ENCODE results near the gene TAF4B. TPM values are rescaled to one million over a fixed set of nuclear protein-coding genes. Genes with fewer than 3 reads are reported as not detected.
"Not testable (repeated sequence)": the region's sequence is repeated elsewhere in the genome, so short reads cannot be mapped to it uniquely, and the experiment has no call there.

TAF4B gene
- total RNA-seq, 6 donors from 2014 or later = 2.9 to 9.7 (median 6.4) TPM

DNA sequence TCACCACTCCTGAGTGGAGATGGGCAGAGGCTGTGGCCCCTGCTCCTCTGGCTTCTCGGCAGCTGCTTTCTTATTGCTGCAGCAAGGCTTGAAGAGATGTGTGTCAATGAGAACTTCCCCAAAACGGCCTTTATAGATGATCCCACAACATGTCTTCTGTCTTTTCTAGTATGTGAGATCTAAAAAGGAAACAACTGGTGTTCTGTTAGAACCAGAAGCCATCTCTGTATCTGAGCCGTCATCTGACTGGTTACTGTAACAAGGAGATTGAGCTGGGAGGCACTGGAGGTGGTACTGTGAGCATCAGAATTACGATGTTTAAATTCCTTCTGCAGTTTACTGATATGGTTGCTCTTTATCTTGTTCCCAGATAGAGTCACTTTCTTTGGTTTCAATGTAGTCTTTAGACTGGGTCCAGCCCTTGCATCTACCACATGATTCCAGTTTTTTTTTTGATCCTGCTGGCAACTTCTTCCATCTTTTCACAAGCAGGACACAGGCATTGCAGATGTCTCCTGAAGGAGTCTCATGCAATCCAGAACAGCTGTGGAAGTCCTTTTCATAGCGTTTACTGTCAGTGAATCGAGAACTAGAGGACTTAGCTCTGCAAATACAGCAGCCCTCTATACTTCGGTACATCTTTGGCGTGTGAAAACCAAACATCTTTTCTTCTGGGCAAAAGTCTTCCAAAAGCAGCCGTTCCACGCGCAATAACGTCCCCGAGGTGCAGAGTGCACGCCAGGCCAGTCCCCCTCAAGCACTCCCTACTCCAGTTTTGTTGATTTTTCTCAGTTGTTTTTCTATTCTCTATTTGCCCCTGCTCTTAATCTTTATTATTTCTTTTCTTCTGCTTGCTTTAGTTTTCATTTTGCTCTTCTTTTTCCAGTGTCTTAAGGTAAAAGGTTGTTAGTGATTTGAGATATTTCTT, 29.7 kb downstream of the TAF4B start:
- Histone ChIP-seq H3K4me1 (no peaks in the 10 kb centered on the region), H3K27me3 (no peaks in the 10 kb centered on the region), H3K4me3 (no peak overlapping the region), H3K9me3 (no peaks in the 10 kb centered on the region), H3K27ac (no peak overlapping the region), H3K36me3 (no peaks in the 10 kb centered on the region)
- WGBS, 2 donors = 71 to 74% methylated on average over 14 of the region's 14 CpGs
- no peak for TF ChIP-seq EP300 (IDR thresholded peaks at IDR 0.05)
- TF ChIP-seq, protein P1, sequence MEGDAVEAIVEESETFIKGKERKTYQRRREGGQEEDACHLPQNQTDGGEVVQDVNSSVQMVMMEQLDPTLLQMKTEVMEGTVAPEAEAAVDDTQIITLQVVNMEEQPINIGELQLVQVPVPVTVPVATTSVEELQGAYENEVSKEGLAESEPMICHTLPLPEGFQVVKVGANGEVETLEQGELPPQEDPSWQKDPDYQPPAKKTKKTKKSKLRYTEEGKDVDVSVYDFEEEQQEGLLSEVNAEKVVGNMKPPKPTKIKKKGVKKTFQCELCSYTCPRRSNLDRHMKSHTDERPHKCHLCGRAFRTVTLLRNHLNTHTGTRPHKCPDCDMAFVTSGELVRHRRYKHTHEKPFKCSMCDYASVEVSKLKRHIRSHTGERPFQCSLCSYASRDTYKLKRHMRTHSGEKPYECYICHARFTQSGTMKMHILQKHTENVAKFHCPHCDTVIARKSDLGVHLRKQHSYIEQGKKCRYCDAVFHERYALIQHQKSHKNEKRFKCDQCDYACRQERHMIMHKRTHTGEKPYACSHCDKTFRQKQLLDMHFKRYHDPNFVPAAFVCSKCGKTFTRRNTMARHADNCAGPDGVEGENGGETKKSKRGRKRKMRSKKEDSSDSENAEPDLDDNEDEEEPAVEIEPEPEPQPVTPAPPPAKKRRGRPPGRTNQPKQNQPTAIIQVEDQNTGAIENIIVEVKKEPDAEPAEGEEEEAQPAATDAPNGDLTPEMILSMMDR (IDR thresholded peaks at IDR 0.05) = no peak
- TF ChIP-seq POLR2A (IDR thresholded peaks at IDR 0.05) = no peak
- TF ChIP-seq POLR2AphosphoS5 (IDR thresholded peaks at IDR 0.05) = no peak
- ATAC-seq (ENCODE audit: low FRiP score in 2 of 2) (no peak), DNase-seq (no peak)

DNA sequence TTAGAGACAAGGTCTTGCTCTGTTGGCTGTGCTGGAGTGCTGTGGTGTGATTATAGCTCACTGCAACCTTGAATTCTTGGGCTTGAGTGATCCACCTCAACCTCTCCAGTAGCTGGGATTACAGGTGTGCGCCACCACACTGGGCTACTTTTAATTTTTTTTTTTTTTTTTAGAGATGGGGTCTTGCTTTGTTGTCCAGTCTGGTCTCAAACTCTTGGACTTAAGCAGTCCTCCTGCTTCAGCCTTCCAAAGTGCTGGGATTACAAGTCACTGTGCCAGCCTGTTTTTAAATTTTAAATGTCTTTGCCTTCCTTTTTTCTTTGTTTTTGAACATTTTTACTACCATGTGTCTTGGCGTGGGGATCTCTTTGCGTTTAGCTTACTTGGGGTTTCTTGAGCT, 32.5 kb downstream of the TAF4B start:
- no peak for ATAC-seq (ENCODE audit: low FRiP score in 2 of 2)
- no peaks in the 10 kb centered on the region for H3K36me3 ChIP-seq

DNA sequence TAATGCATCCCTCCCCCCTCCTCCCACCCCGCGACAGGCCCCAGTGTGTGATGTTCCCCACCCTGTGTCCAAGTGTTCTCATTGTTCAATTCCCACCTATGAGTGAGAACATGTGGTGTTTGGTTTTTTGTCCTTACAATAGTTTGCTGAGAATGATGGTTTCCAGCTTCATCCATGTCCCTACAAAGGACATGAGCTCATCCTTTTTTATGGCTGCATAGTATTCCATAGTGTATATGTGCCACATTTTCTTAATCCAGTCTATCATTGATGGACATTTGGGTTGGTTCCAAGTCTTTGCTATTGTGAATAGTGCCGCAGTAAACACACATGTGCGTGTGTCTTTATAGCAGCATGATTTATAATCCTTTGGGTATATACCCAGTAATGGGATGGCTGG, 33.2 kb downstream of the TAF4B start:
- not testable (repeated sequence) for DNase-seq

More for the DNA sequence above, 32.5 kb downstream of the TAF4B start:
- DNase-seq = no peak
- H3K9me3 ChIP-seq = no peaks in the 10 kb centered on the region
- H3K27me3 ChIP-seq = no peaks in the 10 kb centered on the region
- no peak overlapping the region for H3K27ac ChIP-seq
- H3K4me3 ChIP-seq = no peak overlapping the region
- TF ChIP-seq POLR2A (IDR thresholded peaks at IDR 0.05) (no peak), EP300 (IDR thresholded peaks at IDR 0.05) (no peak), POLR2AphosphoS5 (IDR thresholded peaks at IDR 0.05) (no peak)
- TF ChIP-seq, protein P1 (IDR thresholded peaks at IDR 0.05) = no peak
- no peaks in the 10 kb centered on the region for H3K4me1 ChIP-seq
- 96 to 99% methylated on average over 3 of the region's 3 CpGs for WGBS, 2 donors

DNA sequence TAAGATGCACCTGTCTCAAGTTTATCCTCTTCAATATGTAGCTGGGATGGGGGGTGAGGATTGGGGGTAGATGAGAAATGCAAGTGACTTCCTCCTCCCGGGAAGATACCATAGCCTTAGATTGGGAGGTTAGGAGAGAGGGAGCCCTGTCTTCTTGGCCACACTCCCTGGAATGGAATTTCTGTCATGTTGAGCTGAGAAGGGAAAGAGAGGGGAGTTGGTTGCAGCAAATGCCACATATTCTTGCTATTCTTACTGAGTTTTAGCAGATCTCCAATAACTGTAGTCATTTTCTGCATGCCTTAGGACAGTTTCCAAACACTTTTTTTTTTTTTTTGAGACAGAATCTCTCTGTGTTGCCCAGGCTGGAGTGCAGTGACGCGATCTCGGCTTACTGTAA, 35.9 kb downstream of the TAF4B start:
- DNase-seq (no peak), ATAC-seq (ENCODE audit: low FRiP score in 2 of 2) (no peak)
- H3K4me1 ChIP-seq = no peaks in the 10 kb centered on the region
- no peaks in the 10 kb centered on the region for H3K36me3 ChIP-seq
- H3K27me3 ChIP-seq = no peaks in the 10 kb centered on the region
- H3K27ac ChIP-seq = no peak overlapping the region
- 88 to 90% methylated on average over 4 of the region's 4 CpGs for WGBS, 2 donors
- H3K9me3 ChIP-seq = no peaks in the 10 kb centered on the region
- TF ChIP-seq EP300 (IDR thresholded peaks at IDR 0.05) = no peak
- TF ChIP-seq POLR2AphosphoS5 (IDR thresholded peaks at IDR 0.05) = no peak
- TF ChIP-seq, protein P1 (IDR thresholded peaks at IDR 0.05) = no peak
- TF ChIP-seq POLR2A (IDR thresholded peaks at IDR 0.05) = no peak
- no peak overlapping the region for H3K4me3 ChIP-seq

More for the DNA sequence above, 33.2 kb downstream of the TAF4B start:
- not testable (repeated sequence) for ATAC-seq (ENCODE audit: low FRiP score in 2 of 2); H3K36me3 ChIP-seq; H3K27me3 ChIP-seq; H3K4me1 ChIP-seq; H3K27ac ChIP-seq; H3K4me3 ChIP-seq; H3K9me3 ChIP-seq
- 94 to 95% methylated on average over 2 to 4 of the region's 4 CpGs for WGBS, 2 donors

DNA sequence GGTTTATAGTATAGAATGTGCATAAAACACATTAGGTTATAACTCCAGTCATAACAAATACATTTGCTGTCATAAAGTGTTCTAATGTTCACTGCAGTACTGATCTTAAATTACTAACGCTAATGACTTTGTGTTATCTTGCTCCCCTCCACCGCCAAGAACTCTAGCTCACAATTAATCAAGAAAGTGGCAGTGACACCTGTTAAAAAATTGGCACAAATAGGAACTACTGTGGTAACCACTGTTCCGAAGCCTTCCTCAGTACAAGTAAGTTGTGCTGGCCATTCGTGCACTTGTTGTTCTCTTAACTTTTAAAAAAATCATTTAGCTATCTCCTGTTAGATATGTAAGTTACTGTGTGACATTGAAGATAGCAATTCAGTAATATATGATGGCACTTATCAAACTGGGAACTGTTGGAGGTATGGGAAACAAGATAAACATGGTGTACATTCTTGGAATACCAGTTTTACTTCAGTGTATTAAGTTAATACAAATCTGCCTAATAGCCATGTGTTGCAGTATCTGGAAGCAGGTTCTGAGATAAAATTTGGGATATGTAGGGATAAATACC, 41.2 kb downstream of the TAF4B start:
- Histone ChIP-seq H3K9me3 (no peaks in the 10 kb centered on the region), H3K4me3 (no peak overlapping the region), H3K36me3 (no peaks in the 10 kb centered on the region), H3K27me3 (no peaks in the 10 kb centered on the region), H3K27ac (no peak overlapping the region), H3K4me1 (no peaks in the 10 kb centered on the region)
- DNase-seq (no peak), ATAC-seq (ENCODE audit: low FRiP score in 2 of 2) (no peak)
- 76 to 78% methylated on average over 4 of the region's 4 CpGs for WGBS, 2 donors
- TF ChIP-seq EP300 (IDR thresholded peaks at IDR 0.05) (no peak), POLR2AphosphoS5 (IDR thresholded peaks at IDR 0.05) (no peak), POLR2A (IDR thresholded peaks at IDR 0.05) (no peak)
- TF ChIP-seq, protein P1 (IDR thresholded peaks at IDR 0.05) = no peak

Data from upper lobe of left lung (tissue), 6 donors.